Caco-2 (cell line): ENCODE data around the gene GRP. TPM values are rescaled to one million over a fixed set of nuclear protein-coding genes. Genes with fewer than 3 reads are reported as not detected.

Source experiments
- BruUV-seq: library from RNA; stranded (reverse); fragments of 400-500 nt; replicated peaks from 2 replicates; lab custom pipeline; 2021; lab: Mats Ljungman, UMichigan
- CTCF ChIA-PET: fragments of 300-600 bp; sonication (Branson Sonifier 250); formaldehyde crosslinking; loops from one replicate; lab custom pipeline; 2022; ENCODE audit warnings: antibody characterized with exemption; lab: Charles Lee
- POLR2A ChIA-PET: fragments of 300-600 bp; sonication (Branson Sonifier 250); formaldehyde crosslinking; loops from one replicate; lab custom pipeline; 2022; ENCODE audit warnings: antibody characterized with exemption; lab: Charles Lee
- DNase-seq, 2 experiments: peaks; one replicate each; pipeline versions ENCODE4 v3.0.0 to v3.0.0-alpha.2; 2020 to 2022
- H3K27me3 ChIP-seq: replicated peaks from 2 replicates; pipeline ENCODE4 v1.6.0; 2011; ENCODE audit warnings: low read length; ENCODE audit not compliant: control insufficient read depth, insufficient read depth
- H3K36me3 ChIP-seq: 2 replicates; pipeline ENCODE4 v1.5.1; 2011; ENCODE audit warnings: low read length; ENCODE audit not compliant: control insufficient read depth, insufficient read depth
- H3K4me1 ChIP-seq: fragments of 250-450 bp; sonication (Bioruptor Pico); 2 replicates; pipeline ENCODE4 v1.5.1; 2020; ENCODE audit warnings: mild to moderate bottlenecking
- H3K4me3 ChIP-seq: 2 replicates; pipeline ENCODE4 v1.5.1; 2011; ENCODE audit warnings: low read depth, mild to moderate bottlenecking, control low read depth, low read length
- H3K9me3 ChIP-seq: fragments of 250-450 bp; sonication (Bioruptor Pico); 2 replicates; pipeline ENCODE4 v1.5.1; 2020; ENCODE audit warnings: mild to moderate bottlenecking, moderate library complexity
- H3K27ac Mint-ChIP-seq: one replicate; pipeline ENCODE4 v1.8.0; 2022; ENCODE audit warnings: mixed read lengths; ENCODE audit not compliant: unreplicated experiment
- H3K27me3 Mint-ChIP-seq: one replicate; pipeline ENCODE4 v1.8.0; 2022; ENCODE audit warnings: mixed read lengths; ENCODE audit not compliant: insufficient read depth, unreplicated experiment
- H3K36me3 Mint-ChIP-seq: one replicate; pipeline ENCODE4 v1.8.0; 2022; ENCODE audit warnings: mild to moderate bottlenecking, mixed read lengths; ENCODE audit not compliant: insufficient read depth, unreplicated experiment
- H3K4me1 Mint-ChIP-seq: one replicate; pipeline ENCODE4 v1.8.0; 2022; ENCODE audit warnings: low read depth, mixed read lengths; ENCODE audit not compliant: unreplicated experiment
- H3K4me3 Mint-ChIP-seq: one replicate; pipeline ENCODE4 v1.8.0; 2022; ENCODE audit warnings: mild to moderate bottlenecking, moderate library complexity, mixed read lengths; ENCODE audit not compliant: unreplicated experiment
- H3K9me3 Mint-ChIP-seq: one replicate; pipeline ENCODE4 v1.8.0; 2022; ENCODE audit warnings: mixed read lengths; ENCODE audit not compliant: unreplicated experiment
- CTCF ChIP-seq, 2 experiments: fragments of 200-600 bp in 1 of 2; IDR thresholded peaks; 1 replicate in 1 of 2; 2 replicates in 1 of 2; pipeline versions ENCODE4 v1.5.1 to v1.8.0; 2011 to 2022; ENCODE audit warnings: antibody characterized with exemption in 1 of 2, control low read depth in 1 of 2, inconsistent platforms in 1 of 2, low read depth in 1 of 2, low read length in 1 of 2, mild to moderate bottlenecking in 1 of 2, moderate library complexity in 1 of 2; ENCODE audit not compliant: insufficient read depth in 1 of 2, severe bottlenecking in 1 of 2, unreplicated experiment in 1 of 2
- intact Hi-C: fragments of 100-400 bp; cut with micrococcal nuclease; formaldehyde crosslinking; loops from one replicate; pipeline ENCODE4 v1.10.0; 2022; ENCODE audit not compliant: unreplicated experiment
- total RNA-seq: library from RNA; stranded (reverse); gene quantifications from 2 replicates; pipeline ENCODE4 v1.2.3, GENCODE V29; 2022

Gene GRP
- total RNA-seq, 1 experiment from 2014 or later = not detected

- H3K4me3 ChIP-seq = no peak overlapping the region
- H3K4me1 ChIP-seq = no peaks in the 10 kb centered on the region
- ChIA-PET CTCF (no interaction called here), POLR2A (no interaction called here)
- Mint-ChIP-seq H3K4me1 (no peaks in the 10 kb centered on the region), H3K36me3 (no peaks in the 10 kb centered on the region), H3K27ac (no peak overlapping the region), H3K9me3 (no peaks in the 10 kb centered on the region), H3K4me3 (no peak overlapping the region), H3K27me3 (peaks cover 3% of the 10 kb centered on the region)
- no peak for TF ChIP-seq CTCF (IDR thresholded peaks at IDR 0.05; ENCODE audit: insufficient read depth in 1 of 2, low read depth in 1 of 2, low read length in 1 of 2, severe bottlenecking in 1 of 2, unreplicated experiment in 1 of 2)
- H3K9me3 ChIP-seq = no peaks in the 10 kb centered on the region
- intact Hi-C loops = no loop called here
- H3K27me3 ChIP-seq = no peaks in the 10 kb centered on the region; the same call in 1 of the 2 replicates
- no peak for DNase-seq
- no TSS peak for BruUV-seq
- no peaks in the 10 kb centered on the region for H3K36me3 ChIP-seq
Measured at GRCh38 chr18:59198215-59198614, 21.7 kb upstream of the GRP start.

- H3K4me1 Mint-ChIP-seq = no peaks in the 10 kb centered on the region
- POLR2A ChIA-PET = no interaction called here
- Histone ChIP-seq H3K36me3 (no peaks in the 10 kb centered on the region), H3K27me3 (no peaks in the 10 kb centered on the region; the same call in 1 of the 2 replicates), H3K9me3 (no peaks in the 10 kb centered on the region), H3K4me1 (no peaks in the 10 kb centered on the region), H3K4me3 (no peak overlapping the region)
- TF ChIP-seq CTCF (IDR thresholded peaks at IDR 0.05; ENCODE audit: insufficient read depth in 1 of 2, low read depth in 1 of 2, low read length in 1 of 2, severe bottlenecking in 1 of 2, unreplicated experiment in 1 of 2) = no peak
- CTCF ChIA-PET = no interaction called here
- peaks cover 3% of the 10 kb centered on the region for H3K27me3 Mint-ChIP-seq
- H3K4me3 Mint-ChIP-seq = no peak overlapping the region
- no peaks in the 10 kb centered on the region for H3K36me3 Mint-ChIP-seq
- intact Hi-C loops = no loop called here
- no TSS peak for BruUV-seq
- DNase-seq = no peak
- no peak overlapping the region for H3K27ac Mint-ChIP-seq
- H3K9me3 Mint-ChIP-seq = no peaks in the 10 kb centered on the region
Measured at GRCh38 chr18:59200787-59201186, 19.2 kb upstream of the GRP start.

GRCh38 chr18:59202258-59202820 is 17.6 kb upstream of the GRP start:
- no peak overlapping the region for H3K27ac Mint-ChIP-seq
- Histone ChIP-seq H3K9me3 (no peaks in the 10 kb centered on the region), H3K27me3 (no peaks in the 10 kb centered on the region; the same call in 1 of the 2 replicates), H3K4me3 (no peak overlapping the region), H3K4me1 (no peaks in the 10 kb centered on the region), H3K36me3 (no peaks in the 10 kb centered on the region)
- no peak for TF ChIP-seq CTCF (IDR thresholded peaks at IDR 0.05; ENCODE audit: insufficient read depth in 1 of 2, low read depth in 1 of 2, low read length in 1 of 2, severe bottlenecking in 1 of 2, unreplicated experiment in 1 of 2)
- ChIA-PET POLR2A (no interaction called here), CTCF (no interaction called here)
- BruUV-seq = no TSS peak
- H3K4me3 Mint-ChIP-seq = no peak overlapping the region
- peaks cover 2% of the 10 kb centered on the region for H3K27me3 Mint-ChIP-seq
- no peaks in the 10 kb centered on the region for H3K4me1 Mint-ChIP-seq
- intact Hi-C loops = no loop called here
- no peaks in the 10 kb centered on the region for H3K9me3 Mint-ChIP-seq
- H3K36me3 Mint-ChIP-seq = no peaks in the 10 kb centered on the region
- DNase-seq = no peak
